ENCODE results near the gene TSPAN9. TPM values are rescaled to one million over a fixed set of nuclear protein-coding genes. Genes with fewer than 3 reads are reported as not detected.

Gene TSPAN9
- total and polyA plus RNA-seq, 4 donors, result 17.4 to 62.9 (median 34.2) TPM

GRCh38 chr12:3271639-3272038 lies 194.5 kb downstream of the TSPAN9 start:
- Histone ChIP-seq H3K4me1 (ENCODE audit: control insufficient read depth in 4 of 4, insufficient read depth in 4 of 4, low read length in 3 of 4) (peaks cover 0 to 6% (median 0%) of the 10 kb centered on the region in 4 donors), H3K36me3 (ENCODE audit: control insufficient read depth in 4 of 4, insufficient read depth in 3 of 4, low read depth in 1 of 4, low read length in 3 of 4) (peaks cover 0 to 13% (median 0%) of the 10 kb centered on the region in 4 donors), H3K9ac (ENCODE audit: low read depth in 1 of 2, low read length in 2 of 2) (no peak overlapping the region), H3K27ac (ENCODE audit: low read depth in 1 of 2, low read length in 2 of 2) (no peak overlapping the region), H3K27me3 (ENCODE audit: control insufficient read depth in 4 of 4, insufficient read depth in 4 of 4, low read length in 3 of 4) (no peaks in the 10 kb centered on the region), H3K9me3 (ENCODE audit: control insufficient read depth in 4 of 4, low read length in 3 of 4) (no peaks in the 10 kb centered on the region), H3K4me3 (ENCODE audit: low read depth in 1 of 3, low read length in 3 of 3) (no peak overlapping the region)
- TF ChIP-seq EGR1 (IDR thresholded peaks at IDR 0.05; ENCODE audit: low read depth in 2 of 2) (no peak), RAD21 (IDR thresholded peaks at IDR 0.05) (no peak), CTCF (IDR thresholded peaks at IDR 0.05; ENCODE audit: low read depth, low read length, missing input control) (no peak), TAF1 (conservative IDR thresholded peaks at IDR 0.05) (no peak), GABPA (IDR thresholded peaks at IDR 0.05 in 1 of 2, conservative IDR thresholded peaks at IDR 0.05 in 1 of 2) (no peak), SP1 (IDR thresholded peaks at IDR 0.05) (no peak), FOXA2 (IDR thresholded peaks at IDR 0.05) (no peak), RXRA (IDR thresholded peaks at IDR 0.05) (no peak)
- DNase-seq (ENCODE audit: low spot score), result no peak
- WGBS, result 92% methylated on average over 6 of the region's 6 CpGs

- peaks cover 0 to 6% (median 0%) of the 10 kb centered on the region in 4 donors for H3K4me1 ChIP-seq (ENCODE audit: control insufficient read depth in 4 of 4, insufficient read depth in 4 of 4, low read length in 3 of 4)
- no peaks in the 10 kb centered on the region for H3K9me3 ChIP-seq (ENCODE audit: control insufficient read depth in 4 of 4, low read length in 3 of 4)
- no peak overlapping the region for H3K4me3 ChIP-seq (ENCODE audit: low read depth in 1 of 3, low read length in 3 of 3)
- 89% methylated on average over 9 of the region's 9 CpGs for WGBS
- H3K27ac ChIP-seq (ENCODE audit: low read depth in 1 of 2, low read length in 2 of 2), result no peak overlapping the region
- no peaks in the 10 kb centered on the region for H3K27me3 ChIP-seq (ENCODE audit: control insufficient read depth in 4 of 4, insufficient read depth in 4 of 4, low read length in 3 of 4)
- no peak for DNase-seq (ENCODE audit: low spot score)
- H3K9ac ChIP-seq (ENCODE audit: low read depth in 1 of 2, low read length in 2 of 2), result no peak overlapping the region
- no peak for TF ChIP-seq RXRA (IDR thresholded peaks at IDR 0.05)
- H3K36me3 ChIP-seq (ENCODE audit: control insufficient read depth in 4 of 4, insufficient read depth in 3 of 4, low read depth in 1 of 4, low read length in 3 of 4), result peaks cover 0 to 11% (median under 1%) of the 10 kb centered on the region in 4 donors
Observed at GRCh38 chr12:3272958-3273357, 195.8 kb downstream of the TSPAN9 start.

GRCh38 chr12:3273409-3273853 lies 196.3 kb downstream of the TSPAN9 start:
- DNase-seq (ENCODE audit: low spot score), result no peak
- no peak overlapping the region for H3K27ac ChIP-seq (ENCODE audit: low read depth in 1 of 2, low read length in 2 of 2)

More at GRCh38 chr12:3273409-3273853, 196.3 kb downstream of the TSPAN9 start:
- peaks cover 0 to 11% (median 1%) of the 10 kb centered on the region in 4 donors for H3K36me3 ChIP-seq (ENCODE audit: control insufficient read depth in 4 of 4, insufficient read depth in 3 of 4, low read depth in 1 of 4, low read length in 3 of 4)
- no peaks in the 10 kb centered on the region for H3K27me3 ChIP-seq (ENCODE audit: control insufficient read depth in 4 of 4, insufficient read depth in 4 of 4, low read length in 3 of 4)
- no peak overlapping the region for H3K4me3 ChIP-seq (ENCODE audit: low read depth in 1 of 3, low read length in 3 of 3)
- no peaks in the 10 kb centered on the region for H3K9me3 ChIP-seq (ENCODE audit: control insufficient read depth in 4 of 4, low read length in 3 of 4)
- no peak overlapping the region for H3K9ac ChIP-seq (ENCODE audit: low read depth in 1 of 2, low read length in 2 of 2)
- peaks cover 0 to 6% (median 0%) of the 10 kb centered on the region in 4 donors for H3K4me1 ChIP-seq (ENCODE audit: control insufficient read depth in 4 of 4, insufficient read depth in 4 of 4, low read length in 3 of 4)
- 71% methylated on average over 7 of the region's 7 CpGs for WGBS
- no peak for TF ChIP-seq REST (IDR thresholded peaks at IDR 0.05)
- TF ChIP-seq EGR1 (IDR thresholded peaks at IDR 0.05; ENCODE audit: low read depth in 2 of 2), result no peak
- TF ChIP-seq FOXA1 (IDR thresholded peaks at IDR 0.05), result no peak
- no peak for TF ChIP-seq FOXA2 (IDR thresholded peaks at IDR 0.05)
- TF ChIP-seq MAX (IDR thresholded peaks at IDR 0.05), result no peak
- no peak for TF ChIP-seq ATF3 (IDR thresholded peaks at IDR 0.05)
- no peak for TF ChIP-seq TAF1 (conservative IDR thresholded peaks at IDR 0.05)
- no peak for TF ChIP-seq JUND (IDR thresholded peaks at IDR 0.05)
- TF ChIP-seq HNF4A (conservative IDR thresholded peaks at IDR 0.05), result no peak
- no peak for TF ChIP-seq YY1 (IDR thresholded peaks at IDR 0.05)
- no peak for TF ChIP-seq RXRA (IDR thresholded peaks at IDR 0.05)
- TF ChIP-seq ZBTB33 (IDR thresholded peaks at IDR 0.05), result no peak
- no peak for TF ChIP-seq SP1 (IDR thresholded peaks at IDR 0.05)
- TF ChIP-seq NR2F2 (IDR thresholded peaks at IDR 0.05), result no peak
- TF ChIP-seq GABPA (IDR thresholded peaks at IDR 0.05 in 1 of 2, conservative IDR thresholded peaks at IDR 0.05 in 1 of 2), result no peak
- TF ChIP-seq CTCF (IDR thresholded peaks at IDR 0.05; ENCODE audit: low read depth, low read length, missing input control), result no peak
- no peak for TF ChIP-seq RAD21 (IDR thresholded peaks at IDR 0.05)
- TF ChIP-seq HNF4G (IDR thresholded peaks at IDR 0.05), result no peak

All from liver (tissue), 9 donors.